Measurements from ENCODE around the gene EXD1.

DNA sequence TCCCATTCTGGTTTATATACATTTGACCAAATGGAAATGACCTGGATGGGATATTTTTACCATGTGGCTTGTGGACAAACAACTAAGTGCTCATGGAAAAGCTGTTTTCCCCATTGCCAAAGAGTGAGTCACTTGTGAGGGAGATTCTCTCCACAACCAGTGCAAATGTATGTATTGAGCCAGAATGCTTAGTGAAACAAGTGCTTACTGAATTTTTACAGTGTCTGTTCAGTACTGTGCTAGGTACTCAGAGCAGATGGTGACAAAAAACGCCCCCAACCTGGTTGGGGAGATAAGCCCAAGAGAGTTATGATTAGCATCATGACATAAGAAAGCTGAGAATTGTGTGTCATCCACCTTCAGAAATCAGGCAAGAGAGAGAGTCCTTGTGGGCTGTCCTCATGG, 2.8 kb upstream of the EXD1 start:
- TF ChIP-seq, protein P1, sequence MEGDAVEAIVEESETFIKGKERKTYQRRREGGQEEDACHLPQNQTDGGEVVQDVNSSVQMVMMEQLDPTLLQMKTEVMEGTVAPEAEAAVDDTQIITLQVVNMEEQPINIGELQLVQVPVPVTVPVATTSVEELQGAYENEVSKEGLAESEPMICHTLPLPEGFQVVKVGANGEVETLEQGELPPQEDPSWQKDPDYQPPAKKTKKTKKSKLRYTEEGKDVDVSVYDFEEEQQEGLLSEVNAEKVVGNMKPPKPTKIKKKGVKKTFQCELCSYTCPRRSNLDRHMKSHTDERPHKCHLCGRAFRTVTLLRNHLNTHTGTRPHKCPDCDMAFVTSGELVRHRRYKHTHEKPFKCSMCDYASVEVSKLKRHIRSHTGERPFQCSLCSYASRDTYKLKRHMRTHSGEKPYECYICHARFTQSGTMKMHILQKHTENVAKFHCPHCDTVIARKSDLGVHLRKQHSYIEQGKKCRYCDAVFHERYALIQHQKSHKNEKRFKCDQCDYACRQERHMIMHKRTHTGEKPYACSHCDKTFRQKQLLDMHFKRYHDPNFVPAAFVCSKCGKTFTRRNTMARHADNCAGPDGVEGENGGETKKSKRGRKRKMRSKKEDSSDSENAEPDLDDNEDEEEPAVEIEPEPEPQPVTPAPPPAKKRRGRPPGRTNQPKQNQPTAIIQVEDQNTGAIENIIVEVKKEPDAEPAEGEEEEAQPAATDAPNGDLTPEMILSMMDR (CRISPR knock-in tag; IDR thresholded peaks at IDR 0.05), result no peak
- TF ChIP-seq ZSCAN30 (CRISPR knock-in tag; IDR thresholded peaks at IDR 0.05) (no peak), SNAPC5 (CRISPR knock-in tag; IDR thresholded peaks at IDR 0.05; ENCODE audit: borderline replicate concordance) (no peak), MAX (IDR thresholded peaks at IDR 0.05) (no peak), FOSL1 (CRISPR knock-in tag; IDR thresholded peaks at IDR 0.05; ENCODE audit: borderline replicate concordance) (no peak), POLR2A (IDR thresholded peaks at IDR 0.05; ENCODE audit: insufficient read depth in 1 of 2, low read depth in 2 of 2, low read length in 2 of 2) (no peak), E2F1 (CRISPR knock-in tag; IDR thresholded peaks at IDR 0.05) (no peak)

All from HepG2 (cell line).